Left lung (tissue), 10 donors: Measurements from ENCODE around the gene EML6. TPM values are rescaled to one million over a fixed set of nuclear protein-coding genes. Genes with fewer than 3 reads are reported as not detected.

ENCODE experiments used
- ATAC-seq: fragments of 200-7000 bp; cut with Tn5 transposase; one replicate; pipeline ENCODE4 v1.9.1; 2020; ENCODE audit warnings: moderate library complexity
- DNase-seq, 4 donors: peaks; one replicate each; pipeline ENCODE4 v3.0.0-alpha.2; 2013 to 2020
- H3K27ac ChIP-seq, 2 donors: fragments of 200-600 bp; sonication (generic) in 1 of 2; one replicate each; pipeline versions ENCODE4 v1.5.0 to v1.8.0; 2020 to 2021
- H3K27me3 ChIP-seq, 2 donors: fragments of 200-600 bp; sonication (generic) in 1 of 2; one replicate each; pipeline versions ENCODE4 v1.5.0 to v1.8.0; 2020 to 2021
- H3K36me3 ChIP-seq, 2 donors: fragments of 200-600 bp; sonication (generic) in 1 of 2; one replicate each; pipeline versions ENCODE4 v1.5.0 to v1.8.0; 2020 to 2021
- H3K4me1 ChIP-seq, 2 donors: fragments of 200-600 bp; one replicate each; pipeline ENCODE4 v1.8.0; 2021
- H3K4me3 ChIP-seq, 2 donors: fragments of 200-600 bp; sonication (generic) in 1 of 2; one replicate each; pipeline versions ENCODE4 v1.5.0 to v1.8.0; 2020 to 2021; ENCODE audit warnings: mild to moderate bottlenecking in 1 of 2
- H3K9me3 ChIP-seq, 2 donors: fragments of 200-600 bp; sonication (generic) in 1 of 2; one replicate each; pipeline versions ENCODE4 v1.5.0 to v1.8.0; 2020 to 2021
- intact Hi-C, 2 donors: fragments of 100-400 bp; cut with DNase I; formaldehyde crosslinking; loops; one replicate each; pipeline versions ENCODE4 v1.11.2 to v1.14.2; 2022
- polyA plus RNA-seq, 6 donors: library from polyadenylated mRNA; unstranded; fragments of 120-200 nt; gene quantifications; one replicate each; pipeline ENCODE4 v1.2.1, GENCODE V29; 2013; ENCODE audit not compliant: insufficient read length in 6 of 6
- total RNA-seq, 2 donors: library from RNA; stranded (reverse); fragmentation: NEBNext Ultra II Directional; extraction: Animal tissue kit (Norgen Biotek cat#: 25700); gene quantifications; one replicate each; pipeline ENCODE4 v1.2.1, GENCODE V29; 2021
- TF ChIP-seq, protein P1 (sequence below), 2 donors: fragments of 200-600 bp; sonication (generic) in 1 of 2; IDR thresholded peaks; one replicate each; pipeline versions ENCODE4 v1.5.0 to v1.8.0; 2021; ENCODE audit warnings: antibody characterized with exemption in 2 of 2
- donor health status: DM: no; HTN: yes; CAD: no.
- donor health status: DM: no; HTN: no; CAD: no.

Gene EML6
- total and polyA plus RNA-seq, 8 donors = 0.73 to 2.2 (median 1.3) TPM

DNA sequence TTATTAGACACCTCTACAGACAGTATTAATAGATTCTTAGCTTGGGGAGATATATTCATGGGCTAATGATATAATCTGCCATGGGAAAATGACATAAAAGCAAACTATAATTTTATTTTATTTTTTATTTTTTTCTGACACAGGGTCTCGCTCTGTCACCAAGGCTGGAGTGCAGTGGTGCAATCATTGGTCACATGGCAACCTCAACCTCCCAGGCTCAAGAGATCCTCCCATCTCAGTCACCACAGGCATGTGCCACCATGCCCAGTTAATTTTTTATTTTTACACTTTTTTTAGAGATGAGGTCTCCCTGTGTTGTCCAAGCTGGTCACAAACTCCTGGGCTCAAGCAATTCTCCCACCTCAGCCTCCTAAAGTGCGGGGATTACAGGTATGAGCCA is 287.5 kb downstream of the EML6 start:
- Histone ChIP-seq H3K9me3 (no peaks in the 10 kb centered on the region), H3K4me1 (peaks cover 37 to 93% of the 10 kb centered on the region in 2 donors), H3K27me3 (no peaks in the 10 kb centered on the region), H3K36me3 (no peaks in the 10 kb centered on the region), H3K27ac (peak overlapping the region; percentile 74 to 76), H3K4me3 (no peak overlapping the region)
- ATAC-seq = peak; percentile 67
- peak in 2 of 4 donors; percentile 19 to 64 for DNase-seq
- intact Hi-C loops = loop anchor here in 1 of 2 donors (10.0 kb wide), 1 partner anchor 154 kb away; no protein-coding TSS in a partner anchor
- TF ChIP-seq, protein P1, sequence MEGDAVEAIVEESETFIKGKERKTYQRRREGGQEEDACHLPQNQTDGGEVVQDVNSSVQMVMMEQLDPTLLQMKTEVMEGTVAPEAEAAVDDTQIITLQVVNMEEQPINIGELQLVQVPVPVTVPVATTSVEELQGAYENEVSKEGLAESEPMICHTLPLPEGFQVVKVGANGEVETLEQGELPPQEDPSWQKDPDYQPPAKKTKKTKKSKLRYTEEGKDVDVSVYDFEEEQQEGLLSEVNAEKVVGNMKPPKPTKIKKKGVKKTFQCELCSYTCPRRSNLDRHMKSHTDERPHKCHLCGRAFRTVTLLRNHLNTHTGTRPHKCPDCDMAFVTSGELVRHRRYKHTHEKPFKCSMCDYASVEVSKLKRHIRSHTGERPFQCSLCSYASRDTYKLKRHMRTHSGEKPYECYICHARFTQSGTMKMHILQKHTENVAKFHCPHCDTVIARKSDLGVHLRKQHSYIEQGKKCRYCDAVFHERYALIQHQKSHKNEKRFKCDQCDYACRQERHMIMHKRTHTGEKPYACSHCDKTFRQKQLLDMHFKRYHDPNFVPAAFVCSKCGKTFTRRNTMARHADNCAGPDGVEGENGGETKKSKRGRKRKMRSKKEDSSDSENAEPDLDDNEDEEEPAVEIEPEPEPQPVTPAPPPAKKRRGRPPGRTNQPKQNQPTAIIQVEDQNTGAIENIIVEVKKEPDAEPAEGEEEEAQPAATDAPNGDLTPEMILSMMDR (IDR thresholded peaks at IDR 0.05) = no peak

GRCh38 chr2:55011831-55012671 is 288.6 kb downstream of the EML6 start:
- DNase-seq (peak in 1 of 4 donors; percentile 24), ATAC-seq (peak; percentile 8)
- no peaks in the 10 kb centered on the region for H3K9me3 ChIP-seq
- H3K4me1 ChIP-seq = peaks cover 37 to 93% of the 10 kb centered on the region in 2 donors
- H3K27ac ChIP-seq = peak overlapping the region; percentile 74 to 76
- no peaks in the 10 kb centered on the region for H3K27me3 ChIP-seq
- H3K4me3 ChIP-seq = no peak overlapping the region
- TF ChIP-seq, protein P1 (IDR thresholded peaks at IDR 0.05) = no peak
- intact Hi-C loops = loop anchor here in 1 of 2 donors (10.0 kb wide), 1 partner anchor 153 kb away; no protein-coding TSS in a partner anchor
- H3K36me3 ChIP-seq = no peaks in the 10 kb centered on the region

GRCh38 chr2:55012672-55013484 is 289.4 kb downstream of the EML6 start:
- intact Hi-C loops = loop anchor here in 1 of 2 donors (10.0 kb wide), 1 partner anchor 152 kb away; no protein-coding TSS in a partner anchor
- Histone ChIP-seq H3K27ac (peak overlapping the region; percentile 74 to 76), H3K9me3 (no peaks in the 10 kb centered on the region), H3K4me1 (peaks cover 37 to 97% of the 10 kb centered on the region in 2 donors), H3K4me3 (no peak overlapping the region), H3K27me3 (no peaks in the 10 kb centered on the region), H3K36me3 (no peaks in the 10 kb centered on the region)
- DNase-seq (no peak), ATAC-seq (no peak)
- TF ChIP-seq, protein P1 (IDR thresholded peaks at IDR 0.05) = no peak

DNA sequence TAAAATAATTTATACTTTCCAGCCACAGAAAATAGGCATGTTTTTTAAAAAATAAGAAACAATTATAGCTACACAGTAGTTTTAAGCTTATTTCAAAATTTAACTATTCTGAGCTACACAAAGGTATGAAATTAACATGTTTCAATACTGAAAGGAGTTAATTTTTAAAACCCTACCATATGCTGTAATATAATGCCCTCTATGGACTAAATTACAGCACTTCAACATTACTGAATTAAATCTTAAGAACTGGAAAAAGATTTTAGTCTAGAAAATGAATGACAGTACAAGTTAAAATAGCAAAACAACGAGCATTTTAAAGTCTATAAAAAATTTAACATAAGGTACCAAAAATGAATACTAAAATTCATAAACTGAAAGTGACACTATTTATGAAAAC is 290.5 kb downstream of the EML6 start:
- no peak for DNase-seq
- TF ChIP-seq, protein P1 (IDR thresholded peaks at IDR 0.05) = no peak
- Histone ChIP-seq H3K4me1 (peaks cover 37 to 100% of the 10 kb centered on the region in 2 donors), H3K27me3 (no peaks in the 10 kb centered on the region), H3K27ac (no peak overlapping the region), H3K36me3 (no peaks in the 10 kb centered on the region), H3K9me3 (no peaks in the 10 kb centered on the region), H3K4me3 (no peak overlapping the region)
- intact Hi-C loops = loop anchor here in 1 of 2 donors (10.0 kb wide), 1 partner anchor 151 kb away; no protein-coding TSS in a partner anchor
- no peak for ATAC-seq
